GM06990 (cell line): ENCODE data around the gene NTM.
A peak's percentile ranks its signal among the peaks of the same experiment; 100 is the strongest.

ENCODE experiments used
- DNase-seq: peaks from one replicate; pipeline ENCODE4 v3.0.0-alpha.2; 2011; ENCODE audit not compliant: insufficient read length; ENCODE audit errors: extremely low read depth
- H3K27me3 ChIP-seq: replicated peaks from 2 replicates; pipeline ENCODE4 v1.6.0; 2011; ENCODE audit warnings: low read length; ENCODE audit not compliant: control insufficient read depth, insufficient read depth
- H3K36me3 ChIP-seq: 2 replicates; pipeline ENCODE4 v1.5.1; 2011; ENCODE audit warnings: low read length; ENCODE audit not compliant: control insufficient read depth, insufficient read depth
- H3K4me3 ChIP-seq: replicated peaks from 2 replicates; pipeline ENCODE4 v1.5.1; 2011; ENCODE audit warnings: low read depth, mild to moderate bottlenecking, control low read depth, low read length
- CTCF ChIP-seq: IDR thresholded peaks from 2 replicates; pipeline ENCODE4 v1.5.1; 2011; ENCODE audit warnings: low read length, control low read depth, mild to moderate bottlenecking, inconsistent platforms; ENCODE audit not compliant: insufficient read depth, poor library complexity, severe bottlenecking

NTM gene

GRCh38 chr11:132111316-132111715 is 740.9 kb downstream of the NTM start:
- no peak for TF ChIP-seq CTCF
- H3K36me3 ChIP-seq, result no peaks in the 10 kb centered on the region
- DNase-seq, result no peak
- H3K4me3 ChIP-seq, result no peak overlapping the region
- H3K27me3 ChIP-seq, result no peaks in the 10 kb centered on the region; the same call in none of the 2 replicates

GRCh38 chr11:132111838-132112237 is 741.4 kb downstream of the NTM start:
- no peak for DNase-seq
- H3K27me3 ChIP-seq, result no peaks in the 10 kb centered on the region; the same call in none of the 2 replicates
- H3K36me3 ChIP-seq, result no peaks in the 10 kb centered on the region
- no peak overlapping the region for H3K4me3 ChIP-seq
- TF ChIP-seq CTCF, result no peak

DNA sequence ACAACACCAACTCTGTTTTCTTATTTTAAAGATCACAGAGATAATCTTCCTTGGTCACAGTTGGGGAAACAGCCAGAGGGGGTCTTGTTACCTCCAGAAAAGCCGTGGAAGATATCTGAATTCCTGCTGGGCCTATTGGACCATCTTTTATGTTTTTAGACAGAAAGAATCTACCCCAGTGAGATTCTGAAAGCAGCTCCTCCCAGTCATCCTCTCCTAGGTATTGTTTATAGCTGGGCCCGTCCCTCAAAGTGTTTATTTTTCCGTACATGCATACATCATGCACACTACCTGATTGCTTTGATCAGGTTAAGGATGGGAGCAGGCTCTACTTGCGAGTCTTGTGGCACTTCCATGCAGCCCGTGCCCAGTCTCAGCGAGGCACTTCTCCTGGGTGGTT is 742.4 kb downstream of the NTM start:
- H3K27me3 ChIP-seq, result no peaks in the 10 kb centered on the region; the same call in none of the 2 replicates
- DNase-seq, result no peak
- H3K4me3 ChIP-seq, result no peak overlapping the region
- no peak for TF ChIP-seq CTCF
- H3K36me3 ChIP-seq, result no peaks in the 10 kb centered on the region

DNA sequence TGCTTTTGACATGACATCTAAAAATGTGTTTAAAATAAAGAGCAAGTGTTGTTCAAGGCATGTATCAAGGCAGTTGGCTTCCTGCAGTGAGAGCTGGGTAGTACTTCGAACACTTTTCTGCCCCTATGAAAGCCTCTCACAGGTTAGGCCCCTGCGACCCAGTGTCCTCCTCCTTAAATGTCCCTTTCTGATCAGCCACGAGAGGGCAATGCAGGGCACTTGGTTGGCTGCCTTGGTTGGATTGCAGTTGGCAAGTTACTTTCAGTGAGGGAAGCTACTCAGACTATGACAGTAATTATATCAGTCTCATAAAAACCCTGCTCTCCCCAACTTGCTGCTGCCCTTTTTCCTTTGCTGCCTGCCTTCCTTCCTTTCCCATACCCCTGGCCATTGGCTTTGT is 743.8 kb downstream of the NTM start:
- no peaks in the 10 kb centered on the region for H3K36me3 ChIP-seq
- no peak for DNase-seq
- no peaks in the 10 kb centered on the region; the same call in none of the 2 replicates for H3K27me3 ChIP-seq
- no peak overlapping the region for H3K4me3 ChIP-seq
- TF ChIP-seq CTCF, result peak; percentile 49

DNA sequence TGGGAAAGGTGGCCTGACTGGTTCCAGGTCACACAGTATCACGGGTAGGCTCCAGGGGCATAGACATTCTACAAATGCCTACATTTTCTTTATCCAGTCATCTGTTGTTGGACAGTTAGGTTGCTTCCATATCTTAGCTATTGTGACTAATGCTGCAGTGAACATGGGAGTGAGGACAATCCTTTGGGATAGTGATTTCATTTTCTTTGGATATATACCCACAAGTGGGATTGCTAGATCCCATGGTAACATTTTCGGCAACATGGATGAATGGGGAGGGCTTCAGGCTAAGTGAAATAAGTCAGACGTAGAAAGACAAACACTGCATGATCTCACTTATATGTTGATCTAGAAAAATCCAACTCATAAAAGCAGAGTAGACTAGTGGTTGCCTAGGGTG is 744.3 kb downstream of the NTM start:
- Histone ChIP-seq H3K4me3 (no peak overlapping the region), H3K27me3 (no peaks in the 10 kb centered on the region; the same call in none of the 2 replicates), H3K36me3 (no peaks in the 10 kb centered on the region)
- no peak for TF ChIP-seq CTCF
- DNase-seq, result no peak

DNA sequence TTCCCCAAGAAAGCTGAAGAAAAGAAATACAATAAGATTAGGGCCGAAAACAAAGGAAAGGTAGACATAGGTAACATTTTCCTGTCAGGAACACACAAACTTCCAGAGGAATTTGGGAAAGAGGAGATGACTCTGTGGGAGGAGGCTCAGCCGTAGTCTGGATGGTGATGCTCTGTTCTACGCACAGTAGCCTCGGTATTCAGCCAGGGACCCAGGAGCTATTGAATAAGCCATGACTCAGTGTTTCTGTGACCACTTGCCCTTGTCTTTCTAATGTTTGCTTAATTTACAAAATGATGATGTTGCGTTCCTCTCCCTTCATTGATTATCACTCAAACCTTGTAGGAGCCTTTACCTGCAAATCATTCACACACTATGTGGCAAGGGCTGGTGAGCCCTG is 745.0 kb downstream of the NTM start:
- no peaks in the 10 kb centered on the region for H3K36me3 ChIP-seq
- DNase-seq, result no peak
- TF ChIP-seq CTCF, result no peak
- H3K27me3 ChIP-seq, result no peaks in the 10 kb centered on the region; the same call in none of the 2 replicates
- no peak overlapping the region for H3K4me3 ChIP-seq
